ENCODE measurements around the gene PMEPA1.
"Not testable (repeated sequence)": the region's sequence is repeated elsewhere in the genome, so short reads cannot be mapped to it uniquely, and the experiment has no call there.

Gene PMEPA1

DNA sequence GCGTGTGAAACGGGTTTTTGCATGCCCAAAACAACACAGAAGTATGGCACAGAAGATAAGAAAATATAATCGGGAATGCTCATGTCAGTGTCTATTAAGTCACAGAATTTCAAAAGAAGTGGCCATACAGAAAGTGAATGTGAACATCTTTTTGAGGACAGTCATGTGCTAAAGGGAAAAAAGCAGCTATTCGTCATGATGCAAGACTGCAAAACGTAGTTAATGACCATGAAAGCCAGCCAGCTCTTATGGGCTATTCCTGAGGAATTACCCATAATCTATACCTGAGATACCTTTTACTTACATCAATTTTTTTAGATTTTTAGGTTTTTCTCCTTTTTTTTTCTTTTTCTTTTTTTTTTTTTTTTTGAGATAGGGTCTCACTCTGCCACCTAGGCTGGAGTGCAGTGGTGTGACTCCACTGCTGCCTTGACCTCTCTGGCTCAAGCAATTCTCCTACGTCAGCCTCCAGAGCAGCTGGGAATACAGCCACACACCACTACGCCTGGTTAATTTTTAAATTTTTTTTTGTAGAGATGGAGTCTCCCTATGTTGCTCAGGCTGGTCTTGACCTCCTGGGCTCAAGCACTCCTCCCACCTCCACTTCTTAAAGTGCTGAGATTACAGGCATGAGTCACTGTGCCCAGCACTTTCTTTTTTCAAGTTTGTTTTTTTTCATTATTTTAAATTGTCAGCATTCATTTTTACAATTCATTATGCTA, 71.5 kb downstream of the PMEPA1 start:
- Histone ChIP-seq H3K9me3 (peaks cover 2% of the 10 kb centered on the region), H3K4me2 (no peak overlapping the region), H3K4me1 (peaks cover 13% of the 10 kb centered on the region), H3K27me3 (no peaks in the 10 kb centered on the region), H4K20me1 (no peaks in the 10 kb centered on the region), H3K9ac (no peak overlapping the region), H3K36me3 (no peaks in the 10 kb centered on the region), H3K4me3 (no peak overlapping the region), H3K27ac (no peak overlapping the region)
- TF ChIP-seq Cebpa-rat (IDR thresholded peaks at IDR 0.05): no peak

DNA sequence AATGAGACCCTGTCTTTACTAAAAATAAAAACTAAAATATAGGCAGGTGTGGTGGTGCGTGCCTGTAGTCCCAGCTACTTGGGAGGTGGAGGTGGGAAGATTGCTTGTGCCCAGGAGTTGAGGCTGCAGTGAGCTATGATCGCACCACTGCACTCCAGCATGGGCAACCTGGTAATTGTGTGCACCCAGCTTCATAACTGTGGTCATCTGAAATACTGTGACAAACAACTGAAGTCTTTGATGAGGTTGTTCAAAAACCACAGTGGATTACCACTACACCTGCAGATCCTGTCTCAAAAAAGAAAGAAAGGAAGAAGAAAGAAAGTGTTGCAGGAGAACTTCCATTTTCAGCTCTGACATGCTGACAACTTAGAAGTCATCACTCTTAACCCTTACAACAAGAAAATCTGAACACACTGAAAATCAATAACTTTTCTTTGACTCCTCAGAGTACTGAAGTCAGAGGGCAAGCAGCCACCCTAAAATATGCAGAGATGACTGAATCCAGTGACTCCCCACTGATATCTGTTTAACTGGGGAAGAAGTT, 75.8 kb downstream of the PMEPA1 start:
- TF ChIP-seq Cebpa-rat (IDR thresholded peaks at IDR 0.05): no peak
- peaks cover 32% of the 10 kb centered on the region for H3K4me1 ChIP-seq

DNA sequence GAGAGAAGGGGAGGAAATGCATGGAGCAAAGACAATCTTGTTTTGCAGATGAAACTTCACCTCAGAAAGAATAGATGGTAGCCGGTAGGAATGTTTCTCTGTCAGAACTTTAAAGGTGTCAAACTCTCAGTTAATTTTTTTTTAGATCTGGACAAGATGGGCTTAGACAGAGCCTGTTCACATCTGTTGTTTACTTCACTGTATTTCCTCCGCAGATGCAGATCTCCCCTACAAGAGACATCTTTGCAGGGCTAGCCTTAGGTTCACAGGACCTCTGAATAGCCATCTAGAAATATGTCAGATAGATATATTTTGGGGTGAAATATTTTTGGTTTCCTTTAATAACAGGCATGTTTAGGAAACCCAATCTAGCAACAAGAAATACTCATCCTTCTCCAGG, 77.5 kb downstream of the PMEPA1 start:
- no peak overlapping the region for H3K4me3 ChIP-seq
- no peak for TF ChIP-seq Cebpa-rat (IDR thresholded peaks at IDR 0.05)
- peaks cover 15% of the 10 kb centered on the region for H3K9me3 ChIP-seq
- no peaks in the 10 kb centered on the region for H3K36me3 ChIP-seq
- no peak overlapping the region for H3K27ac ChIP-seq
- H4K20me1 ChIP-seq: no peaks in the 10 kb centered on the region
- H3K9ac ChIP-seq: no peak overlapping the region
- peaks cover 49% of the 10 kb centered on the region for H3K4me1 ChIP-seq
- H3K27me3 ChIP-seq: no peaks in the 10 kb centered on the region
- H3K4me2 ChIP-seq: peak overlapping the region; percentile 35

More for the DNA sequence above, 75.8 kb downstream of the PMEPA1 start:
- Histone ChIP-seq H3K9ac (no peak overlapping the region), H4K20me1 (no peaks in the 10 kb centered on the region), H3K9me3 (peaks cover 15% of the 10 kb centered on the region), H3K27ac (no peak overlapping the region), H3K36me3 (no peaks in the 10 kb centered on the region), H3K4me2 (peak overlapping the region; percentile 40), H3K27me3 (no peaks in the 10 kb centered on the region), H3K4me3 (no peak overlapping the region)

DNA sequence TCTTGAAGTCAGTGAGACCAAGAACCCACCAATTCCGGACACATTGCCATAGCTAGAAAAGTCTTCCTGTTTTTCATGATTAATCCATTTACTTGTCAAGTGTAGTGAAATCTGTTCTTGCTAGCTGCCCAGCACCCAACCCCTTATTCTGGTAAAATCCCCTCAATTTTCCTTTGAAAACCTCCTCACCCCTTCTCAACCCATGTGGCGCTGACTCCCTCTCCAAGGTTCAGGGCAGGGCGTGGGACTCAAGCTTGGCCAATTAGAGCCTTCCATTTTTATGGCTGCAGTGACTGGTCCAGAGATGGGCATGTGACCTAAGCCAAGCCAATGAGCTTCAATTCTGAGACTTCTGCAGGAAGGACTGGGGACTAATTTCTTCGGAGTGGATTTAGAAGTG, 79.8 kb downstream of the PMEPA1 start:
- Histone ChIP-seq H3K36me3 (no peaks in the 10 kb centered on the region), H3K9ac (no peak overlapping the region), H3K27ac (peak overlapping the region; percentile 94; the same call in 1 of the 2 replicates), H3K27me3 (no peaks in the 10 kb centered on the region), H3K9me3 (peaks cover 22% of the 10 kb centered on the region), H3K4me3 (no peak overlapping the region), H4K20me1 (no peaks in the 10 kb centered on the region), H3K4me2 (peak overlapping the region; percentile 78; the same call in 1 of the 2 replicates), H3K4me1 (peaks cover 55% of the 10 kb centered on the region)
- no peak for TF ChIP-seq Cebpa-rat (IDR thresholded peaks at IDR 0.05)

DNA sequence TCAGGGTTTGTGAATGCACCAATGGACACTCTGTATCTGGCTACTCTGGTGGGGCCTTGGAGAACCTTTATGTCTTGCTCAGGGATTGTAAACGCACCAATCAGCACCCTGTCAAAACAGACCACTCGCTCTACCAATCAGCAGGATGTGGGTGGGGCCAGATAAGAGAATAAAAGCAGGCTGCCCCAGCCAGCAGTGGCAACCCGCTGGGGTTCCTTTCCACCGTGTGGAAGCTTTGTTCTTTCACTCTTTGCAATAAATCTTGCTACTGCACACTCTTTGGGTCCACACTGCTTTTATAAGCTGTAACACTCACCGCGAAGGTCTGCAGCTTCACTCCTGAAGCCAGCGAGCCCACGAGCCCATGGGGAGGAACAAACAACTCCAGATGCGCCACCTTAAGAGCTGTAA, 80.3 kb downstream of the PMEPA1 start:
- not testable (repeated sequence) for H4K20me1 ChIP-seq, H3K27me3 ChIP-seq, H3K4me3 ChIP-seq, H3K9ac ChIP-seq, H3K36me3 ChIP-seq
- Histone ChIP-seq H3K4me1 (peaks cover 54% of the 10 kb centered on the region), H3K4me2 (peak overlapping the region; percentile 78), H3K9me3 (peaks cover 27% of the 10 kb centered on the region), H3K27ac (peak overlapping the region; percentile 94; the same call in 1 of the 2 replicates)

DNA sequence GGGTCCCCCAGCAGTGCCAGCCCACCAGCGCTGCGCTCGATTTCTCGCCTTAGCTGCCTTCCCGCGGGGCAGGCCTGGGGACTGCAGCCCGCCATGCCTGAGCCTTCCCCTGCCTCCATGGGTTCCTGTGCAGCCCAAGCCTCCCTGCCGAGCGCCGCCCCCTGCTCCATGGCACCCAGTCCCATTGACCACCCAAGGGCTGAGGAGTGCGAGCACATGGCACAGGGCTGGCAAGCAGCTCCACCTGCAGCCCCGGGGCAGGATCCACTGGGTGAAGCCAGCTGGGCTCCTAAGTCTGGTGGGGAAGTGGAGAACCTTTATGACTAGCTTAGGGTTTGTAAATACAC, 80.9 kb downstream of the PMEPA1 start:
- Histone ChIP-seq H3K9ac (peak overlapping the region; percentile 73), H3K4me2 (peak overlapping the region; percentile 78), H3K4me1 (peaks cover 48% of the 10 kb centered on the region), H3K27ac (peak overlapping the region; percentile 94), H3K9me3 (peaks cover 27% of the 10 kb centered on the region)
- H3K4me3 ChIP-seq, H3K27me3 ChIP-seq, H4K20me1 ChIP-seq, H3K36me3 ChIP-seq: not testable (repeated sequence)

DNA sequence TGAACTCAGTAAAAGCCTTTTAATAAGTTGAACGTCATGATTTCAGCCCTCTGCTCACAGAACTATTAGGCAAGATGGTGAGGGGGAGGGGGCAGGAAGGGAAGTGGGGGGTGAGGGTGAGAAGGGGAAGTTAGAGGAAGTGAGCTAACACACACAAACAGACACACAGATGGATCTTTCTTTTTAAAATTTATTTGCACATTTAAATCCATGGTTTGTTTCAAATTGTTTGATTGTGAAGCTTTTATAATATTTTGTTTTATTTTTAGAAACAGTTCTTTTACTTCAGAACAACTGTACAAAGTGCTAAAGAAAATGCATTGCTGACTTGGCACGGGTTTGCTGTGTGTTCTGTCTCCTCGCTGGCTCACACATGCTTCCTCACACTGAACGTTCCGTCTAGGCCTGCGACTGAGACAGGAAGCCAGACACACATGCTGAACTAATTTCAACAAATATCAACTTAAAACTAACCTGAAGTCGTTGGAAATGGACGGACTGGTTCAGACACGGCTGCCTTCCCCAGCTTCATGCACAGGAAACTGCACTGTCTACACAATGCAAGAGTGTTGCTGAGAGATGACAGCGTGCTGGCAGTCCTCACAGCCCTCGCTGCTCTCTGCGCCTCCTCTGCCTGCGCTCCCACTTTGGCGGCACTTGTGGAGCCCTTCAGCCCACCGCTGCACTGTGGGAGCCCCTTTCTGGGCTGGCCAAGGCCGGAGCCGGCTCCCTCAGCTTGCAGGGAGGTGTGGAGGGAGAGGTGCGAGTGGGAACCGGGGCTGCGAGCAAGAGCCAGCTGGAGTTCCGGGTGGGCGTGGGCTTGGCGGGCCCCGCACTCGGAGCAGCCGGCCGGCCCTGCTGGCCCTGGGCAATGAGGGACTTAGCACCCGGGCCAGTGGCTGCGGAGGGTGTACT, 81.5 kb downstream of the PMEPA1 start:
- Histone ChIP-seq H3K27me3 (no peaks in the 10 kb centered on the region), H3K9ac (peak overlapping the region; percentile 73), H3K27ac (peak overlapping the region; percentile 94), H3K4me3 (no peak overlapping the region), H3K4me1 (peaks cover 42% of the 10 kb centered on the region), H3K4me2 (peak overlapping the region; percentile 78), H3K36me3 (no peaks in the 10 kb centered on the region), H4K20me1 (no peaks in the 10 kb centered on the region), H3K9me3 (peaks cover 27% of the 10 kb centered on the region)
- TF ChIP-seq Cebpa-rat (IDR thresholded peaks at IDR 0.05): 0 out of 2 replicates have a peak, but pooled peaks have one; percentile 40

DNA sequence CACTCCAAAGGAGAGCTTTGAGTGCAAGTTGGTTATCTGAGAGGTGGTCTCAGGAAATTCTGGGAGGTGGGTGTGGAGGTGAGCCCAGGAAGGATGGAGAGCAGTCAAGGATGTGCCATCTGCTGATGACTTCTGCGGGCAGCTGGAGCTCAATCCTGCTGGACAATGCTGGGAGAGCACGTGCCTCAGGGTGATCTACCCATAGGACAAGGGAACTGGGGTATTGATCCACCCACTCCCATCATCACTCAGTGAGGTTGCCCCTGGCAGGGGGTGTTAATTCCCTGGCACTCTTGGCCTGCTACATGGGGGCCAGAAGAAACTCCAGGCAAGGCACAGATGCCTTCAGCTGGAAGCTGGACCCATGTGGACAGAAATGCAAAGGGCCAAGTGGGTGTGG, 82.5 kb downstream of the PMEPA1 start:
- Histone ChIP-seq H3K9me3 (peaks cover 27% of the 10 kb centered on the region), H3K27me3 (no peaks in the 10 kb centered on the region), H3K27ac (peak overlapping the region; percentile 94), H3K9ac (no peak overlapping the region), H3K36me3 (no peaks in the 10 kb centered on the region), H3K4me3 (no peak overlapping the region), H4K20me1 (no peaks in the 10 kb centered on the region), H3K4me2 (peak overlapping the region; percentile 78), H3K4me1 (peaks cover 50% of the 10 kb centered on the region)
- TF ChIP-seq Cebpa-rat (IDR thresholded peaks at IDR 0.05): no peak

DNA sequence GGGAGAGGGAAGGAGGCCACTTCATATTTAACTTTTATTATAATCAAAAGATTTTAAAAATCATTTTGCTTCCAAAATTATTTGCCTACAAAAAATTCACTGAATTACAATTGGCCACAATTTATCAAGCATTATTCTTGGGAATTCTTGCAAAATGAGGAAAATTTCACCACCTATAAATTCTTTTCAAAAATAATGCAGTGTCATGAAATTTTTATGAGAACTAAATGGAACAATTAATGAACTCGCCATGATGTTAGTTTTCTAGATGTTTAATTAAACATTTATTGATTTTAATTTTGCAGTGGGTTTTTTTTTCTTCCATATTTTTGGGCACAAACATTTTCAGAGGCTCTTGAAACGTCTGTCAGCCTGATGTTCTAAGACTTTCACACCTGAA, 83.8 kb downstream of the PMEPA1 start:
- Histone ChIP-seq H3K27me3 (no peaks in the 10 kb centered on the region), H3K4me2 (no peak overlapping the region), H3K4me3 (no peak overlapping the region), H4K20me1 (no peaks in the 10 kb centered on the region), H3K9me3 (peaks cover 27% of the 10 kb centered on the region), H3K27ac (no peak overlapping the region), H3K4me1 (peaks cover 56% of the 10 kb centered on the region), H3K36me3 (no peaks in the 10 kb centered on the region), H3K9ac (no peak overlapping the region)
- TF ChIP-seq Cebpa-rat (IDR thresholded peaks at IDR 0.05): no peak

Data from BLaER1 (cell line).